Panc1 (cell line): ENCODE data around the gene KAZN. TPM values are rescaled to one million over a fixed set of nuclear protein-coding genes. Genes with fewer than 3 reads are reported as not detected.

Experiments used
- ATAC-seq: fragments of 200-7000 bp; cut with Tn5 transposase; 2 replicates; pipeline ENCODE4 v1.9.1; 2020; ENCODE audit warnings: mild to moderate bottlenecking, moderate library complexity
- BruUV-seq: library from RNA; stranded (reverse); fragments of 400-500 nt; replicated peaks from 2 replicates; lab custom pipeline; 2021; lab: Mats Ljungman, UMichigan
- CTCF ChIA-PET: fragments of 300-600 bp; sonication (Branson Sonifier 250); formaldehyde crosslinking; loops from one replicate; lab custom pipeline; 2022; ENCODE audit warnings: antibody characterized with exemption; lab: Charles Lee
- POLR2A ChIA-PET: fragments of 300-600 bp; sonication (Branson Sonifier 250); formaldehyde crosslinking; loops from one replicate; lab custom pipeline; 2022; ENCODE audit warnings: antibody characterized with exemption; lab: Charles Lee
- DNase-seq: peaks from one replicate; pipeline ENCODE4 v3.0.0-alpha.2; 2010; ENCODE audit warnings: low read depth, low spot score
- H3K27ac ChIP-seq: 2 replicates; pipeline ENCODE4 v1.5.1; 2011; ENCODE audit warnings: mild to moderate bottlenecking, low read length, inconsistent platforms
- H3K27me3 ChIP-seq: fragments of 200-500 bp; sonication (Bioruptor generic); 2 replicates; pipeline ENCODE4 v1.6.0; 2014; ENCODE audit warnings: low read length, inconsistent platforms; ENCODE audit not compliant: control insufficient read depth, insufficient read depth
- H3K36me3 ChIP-seq: fragments of 200-500 bp; sonication (Bioruptor generic); 2 replicates; pipeline ENCODE4 v1.5.1; 2014; ENCODE audit warnings: inconsistent platforms, mild to moderate bottlenecking, low read length, moderate library complexity; ENCODE audit not compliant: control insufficient read depth, insufficient read depth
- H3K4me1 ChIP-seq: 2 replicates; pipeline ENCODE4 v1.5.1; 2011; ENCODE audit warnings: inconsistent platforms, mild to moderate bottlenecking, low read length, moderate library complexity; ENCODE audit not compliant: control insufficient read depth, insufficient read depth
- H3K4me3 ChIP-seq, 2 experiments: 2 replicates each; pipeline ENCODE4 v1.5.1; 2011 to 2012; ENCODE audit warnings: low read depth in 2 of 2, low read length in 2 of 2, mild to moderate bottlenecking in 2 of 2, inconsistent platforms in 1 of 2, moderate library complexity in 1 of 2
- H3K9me3 ChIP-seq: fragments of 200-500 bp; sonication (Bioruptor generic); 2 replicates; pipeline ENCODE4 v1.5.1; 2014; ENCODE audit warnings: low read depth, mild to moderate bottlenecking, inconsistent platforms, low read length, moderate library complexity; ENCODE audit not compliant: control insufficient read depth, insufficient read depth
- POLR2AphosphoS5 ChIP-seq: IDR thresholded peaks from 2 replicates; pipeline ENCODE4 v1.6.1; 2012; ENCODE audit warnings: mild to moderate bottlenecking, low read depth, low read length, moderate library complexity
- SIN3A ChIP-seq: IDR thresholded peaks from 2 replicates; pipeline ENCODE4 v1.6.1; 2012; ENCODE audit warnings: low read depth, mild to moderate bottlenecking, low read length, moderate library complexity, borderline replicate concordance; ENCODE audit not compliant: insufficient read depth
- TCF7L2 ChIP-seq: IDR thresholded peaks from 2 replicates; pipeline ENCODE4 v1.6.1; 2011; ENCODE audit warnings: mild to moderate bottlenecking, low read depth, low read length, inconsistent platforms
- in situ Hi-C: cut with HindIII; loops from 2 replicates; pipeline ENCODE4 v1.10.0; 2016; ENCODE audit warnings: low sequenced_read_pairs, low pct_unique_long_range_greater_than_20kb
- intact Hi-C: fragments of 100-400 bp; cut with micrococcal nuclease; formaldehyde crosslinking; loops from one replicate; pipeline ENCODE4 v1.10.0; 2022; ENCODE audit not compliant: unreplicated experiment
- total RNA-seq: library from RNA; stranded (reverse); gene quantifications from one replicate; pipeline ENCODE4 v1.2.1, GENCODE V29; 2021; ENCODE audit not compliant: unreplicated experiment
- TF ChIP-seq, protein P1 (sequence below): fragments of 450-650 bp; IDR thresholded peaks from 2 replicates; pipeline ENCODE4 v1.5.1; 2017; ENCODE audit warnings: mild to moderate bottlenecking
- TF ChIP-seq, protein P2 (sequence below), 2 experiments: IDR thresholded peaks; 2 replicates each; pipeline ENCODE4 v1.6.1; 2011 to 2012; ENCODE audit warnings: low read depth in 2 of 2, control low read depth in 1 of 2, low read length in 1 of 2, mild to moderate bottlenecking in 1 of 2, moderate library complexity in 1 of 2; ENCODE audit not compliant: insufficient read depth in 1 of 2

The KAZN gene
- total RNA-seq, 1 experiment from 2014 or later, result 6.6 TPM

DNA sequence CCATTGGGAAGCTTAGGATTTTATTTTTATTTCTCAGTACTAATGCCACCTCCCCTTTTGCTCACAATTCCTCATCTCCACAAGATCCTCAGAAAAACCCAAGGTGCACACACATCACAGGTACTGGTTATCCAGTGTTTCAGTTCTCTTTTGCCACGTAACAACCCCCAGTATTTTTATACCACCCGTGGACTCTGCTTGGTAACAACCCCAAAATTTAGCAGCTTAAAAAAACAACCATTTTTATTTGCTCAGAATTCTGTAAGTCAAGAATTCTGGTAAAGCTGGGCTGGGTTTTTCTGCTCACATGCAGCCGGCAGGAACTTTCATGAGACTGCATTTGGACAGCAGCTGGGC lies 180.0 kb downstream of the KAZN start:
- no peak overlapping the region for H3K27ac ChIP-seq
- no TSS peak for BruUV-seq
- no peaks in the 10 kb centered on the region for H3K4me1 ChIP-seq
- DNase-seq (no peak), ATAC-seq (no peak)
- POLR2A ChIA-PET, result no interaction called here
- H3K4me3 ChIP-seq, result no peak overlapping the region
- CTCF ChIA-PET, result interaction anchor here (0.7 to 1.1 kb wide), 2 partner anchors 144 to 249 kb away, joined by 3 to 10 read pairs; no protein-coding TSS in a partner anchor
- intact Hi-C loops, result no loop called here
- in situ Hi-C loops, result no loop called here
- no peaks in the 10 kb centered on the region for H3K27me3 ChIP-seq
- no peaks in the 10 kb centered on the region for H3K36me3 ChIP-seq
- H3K9me3 ChIP-seq, result no peaks in the 10 kb centered on the region
- no peak for TF ChIP-seq SIN3A
- TF ChIP-seq, protein P1, sequence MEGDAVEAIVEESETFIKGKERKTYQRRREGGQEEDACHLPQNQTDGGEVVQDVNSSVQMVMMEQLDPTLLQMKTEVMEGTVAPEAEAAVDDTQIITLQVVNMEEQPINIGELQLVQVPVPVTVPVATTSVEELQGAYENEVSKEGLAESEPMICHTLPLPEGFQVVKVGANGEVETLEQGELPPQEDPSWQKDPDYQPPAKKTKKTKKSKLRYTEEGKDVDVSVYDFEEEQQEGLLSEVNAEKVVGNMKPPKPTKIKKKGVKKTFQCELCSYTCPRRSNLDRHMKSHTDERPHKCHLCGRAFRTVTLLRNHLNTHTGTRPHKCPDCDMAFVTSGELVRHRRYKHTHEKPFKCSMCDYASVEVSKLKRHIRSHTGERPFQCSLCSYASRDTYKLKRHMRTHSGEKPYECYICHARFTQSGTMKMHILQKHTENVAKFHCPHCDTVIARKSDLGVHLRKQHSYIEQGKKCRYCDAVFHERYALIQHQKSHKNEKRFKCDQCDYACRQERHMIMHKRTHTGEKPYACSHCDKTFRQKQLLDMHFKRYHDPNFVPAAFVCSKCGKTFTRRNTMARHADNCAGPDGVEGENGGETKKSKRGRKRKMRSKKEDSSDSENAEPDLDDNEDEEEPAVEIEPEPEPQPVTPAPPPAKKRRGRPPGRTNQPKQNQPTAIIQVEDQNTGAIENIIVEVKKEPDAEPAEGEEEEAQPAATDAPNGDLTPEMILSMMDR, result no peak
- no peak for TF ChIP-seq TCF7L2
- no peak for TF ChIP-seq POLR2AphosphoS5
- TF ChIP-seq, protein P2, sequence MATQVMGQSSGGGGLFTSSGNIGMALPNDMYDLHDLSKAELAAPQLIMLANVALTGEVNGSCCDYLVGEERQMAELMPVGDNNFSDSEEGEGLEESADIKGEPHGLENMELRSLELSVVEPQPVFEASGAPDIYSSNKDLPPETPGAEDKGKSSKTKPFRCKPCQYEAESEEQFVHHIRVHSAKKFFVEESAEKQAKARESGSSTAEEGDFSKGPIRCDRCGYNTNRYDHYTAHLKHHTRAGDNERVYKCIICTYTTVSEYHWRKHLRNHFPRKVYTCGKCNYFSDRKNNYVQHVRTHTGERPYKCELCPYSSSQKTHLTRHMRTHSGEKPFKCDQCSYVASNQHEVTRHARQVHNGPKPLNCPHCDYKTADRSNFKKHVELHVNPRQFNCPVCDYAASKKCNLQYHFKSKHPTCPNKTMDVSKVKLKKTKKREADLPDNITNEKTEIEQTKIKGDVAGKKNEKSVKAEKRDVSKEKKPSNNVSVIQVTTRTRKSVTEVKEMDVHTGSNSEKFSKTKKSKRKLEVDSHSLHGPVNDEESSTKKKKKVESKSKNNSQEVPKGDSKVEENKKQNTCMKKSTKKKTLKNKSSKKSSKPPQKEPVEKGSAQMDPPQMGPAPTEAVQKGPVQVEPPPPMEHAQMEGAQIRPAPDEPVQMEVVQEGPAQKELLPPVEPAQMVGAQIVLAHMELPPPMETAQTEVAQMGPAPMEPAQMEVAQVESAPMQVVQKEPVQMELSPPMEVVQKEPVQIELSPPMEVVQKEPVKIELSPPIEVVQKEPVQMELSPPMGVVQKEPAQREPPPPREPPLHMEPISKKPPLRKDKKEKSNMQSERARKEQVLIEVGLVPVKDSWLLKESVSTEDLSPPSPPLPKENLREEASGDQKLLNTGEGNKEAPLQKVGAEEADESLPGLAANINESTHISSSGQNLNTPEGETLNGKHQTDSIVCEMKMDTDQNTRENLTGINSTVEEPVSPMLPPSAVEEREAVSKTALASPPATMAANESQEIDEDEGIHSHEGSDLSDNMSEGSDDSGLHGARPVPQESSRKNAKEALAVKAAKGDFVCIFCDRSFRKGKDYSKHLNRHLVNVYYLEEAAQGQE (IDR thresholded peaks at IDR 0.05; ENCODE audit: insufficient read depth in 1 of 2, low read depth in 2 of 2, low read length in 1 of 2), result no peak

DNA sequence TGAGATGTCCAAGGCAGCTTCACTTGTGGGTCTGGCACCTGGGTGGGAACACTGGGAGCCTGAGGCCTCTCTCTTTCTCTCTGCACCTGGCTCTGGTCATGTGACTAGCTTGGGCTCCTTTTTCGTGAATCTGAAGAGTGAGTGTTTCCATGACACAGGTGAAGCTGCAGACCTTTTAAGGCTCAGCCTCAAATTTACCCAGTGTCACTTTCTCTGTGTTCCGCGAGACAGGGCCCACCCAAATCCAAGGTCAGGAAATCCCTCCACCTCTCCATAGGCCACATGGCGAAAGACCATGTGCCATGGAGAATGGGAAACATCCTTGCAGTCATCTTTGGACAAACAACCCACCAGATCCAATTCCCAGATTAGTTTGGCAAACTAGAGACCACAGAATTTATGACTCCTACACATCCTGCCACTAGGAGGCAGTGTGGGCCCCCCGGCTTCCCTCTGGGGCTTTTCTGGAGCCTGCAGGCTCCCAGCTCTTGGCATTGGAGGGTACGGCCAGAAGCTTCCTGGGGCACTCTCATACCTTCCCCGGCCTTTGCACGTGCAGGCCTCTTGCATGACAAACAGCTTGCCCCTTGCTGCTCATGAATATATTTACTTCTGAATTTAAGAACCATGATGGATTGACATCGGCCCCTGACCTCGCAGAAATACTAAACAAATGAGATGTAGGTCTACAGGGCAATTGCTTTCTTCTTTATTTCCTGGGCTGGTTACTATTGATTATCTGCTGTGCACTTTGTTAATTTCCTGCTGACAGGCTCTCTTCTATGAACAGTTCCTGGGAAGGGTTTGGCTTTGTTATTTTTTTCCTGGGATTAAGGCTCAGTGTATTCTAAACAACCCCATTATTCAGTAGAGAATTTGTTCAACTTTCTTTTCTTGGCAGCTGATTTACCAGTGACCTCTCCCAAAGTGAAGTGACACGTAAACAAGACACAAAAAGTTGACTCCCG lies 180.7 kb downstream of the KAZN start:
- DNase-seq, result no peak
- TF ChIP-seq, protein P2 (IDR thresholded peaks at IDR 0.05; ENCODE audit: insufficient read depth in 1 of 2, low read depth in 2 of 2, low read length in 1 of 2), result no peak
- TF ChIP-seq, protein P1, result peak; percentile 88
- TF ChIP-seq TCF7L2 (no peak), POLR2AphosphoS5 (no peak), SIN3A (no peak)
- Histone ChIP-seq H3K36me3 (no peaks in the 10 kb centered on the region), H3K27ac (no peak overlapping the region), H3K4me1 (no peaks in the 10 kb centered on the region), H3K4me3 (no peak overlapping the region), H3K27me3 (no peaks in the 10 kb centered on the region), H3K9me3 (no peaks in the 10 kb centered on the region)
- ChIA-PET POLR2A (no interaction called here), CTCF (interaction anchor here (0.7 to 1.1 kb wide), 2 partner anchors 143 to 249 kb away, joined by 3 to 10 read pairs; no protein-coding TSS in a partner anchor)
- in situ Hi-C loops, result no loop called here
- intact Hi-C loops, result no loop called here
- no TSS peak for BruUV-seq
- ATAC-seq, result peak; percentile 66; the same call in 1 of the 2 replicates
